Mononuclear cell (primary cell): ENCODE measurements around the gene RRBP1. TPM values are rescaled to one million over a fixed set of nuclear protein-coding genes. Genes with fewer than 3 reads are reported as not detected.

ENCODE experiments used
- H3K27me3 ChIP-seq: 2 replicates; pipeline ENCODE4 v1.6.0; 2011; ENCODE audit warnings: low read length, control low read depth; ENCODE audit not compliant: insufficient read depth
- H3K4me1 ChIP-seq: 2 replicates; pipeline ENCODE4 v1.5.1; 2011; ENCODE audit warnings: mild to moderate bottlenecking, low read length, control low read depth; ENCODE audit not compliant: insufficient read depth
- H3K4me3 ChIP-seq: 2 replicates; pipeline ENCODE4 v1.5.1; 2011; ENCODE audit warnings: mild to moderate bottlenecking, low read length, moderate library complexity
- H3K9me3 ChIP-seq: 2 replicates; pipeline ENCODE4 v1.5.1; 2011; ENCODE audit warnings: low read depth, mild to moderate bottlenecking, control low read depth, low read length
- total RNA-seq: library from RNA; depleted of rRNA; stranded (reverse); fragments of >200 nt; gene quantifications from one replicate; pipeline ENCODE4 v1.2.3, GENCODE V29; 2012

The RRBP1 gene
- total RNA-seq, 1 donor = 16.4 TPM

GRCh38 chr20:17645010-17645409 is 37.0 kb downstream of the RRBP1 start:
- Histone ChIP-seq H3K9me3 (no peaks in the 10 kb centered on the region), H3K4me1 (peaks cover 11% of the 10 kb centered on the region), H3K27me3 (no peaks in the 10 kb centered on the region), H3K4me3 (no peak overlapping the region)

DNA sequence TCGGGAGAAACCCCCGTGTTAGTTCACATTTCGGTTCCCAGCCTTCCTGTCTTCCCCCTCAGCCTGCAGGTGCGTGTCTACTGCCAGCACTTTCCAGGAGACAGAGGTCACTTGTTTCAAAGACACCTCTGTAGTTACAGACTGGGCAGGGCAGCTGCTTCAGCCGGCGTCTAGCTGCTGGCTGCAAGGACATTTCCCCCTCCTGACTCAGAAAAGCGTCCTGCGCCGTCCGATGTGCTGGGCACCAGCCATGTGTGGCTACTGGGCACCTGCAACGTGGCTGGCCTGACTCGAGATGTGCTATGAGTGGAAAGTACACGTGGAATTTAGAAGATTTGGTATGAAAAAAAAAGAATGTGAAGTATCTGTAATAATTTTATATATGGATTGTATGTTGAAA is 37.6 kb downstream of the RRBP1 start:
- H3K9me3 ChIP-seq = no peaks in the 10 kb centered on the region
- H3K4me3 ChIP-seq = no peak overlapping the region
- peaks cover 11% of the 10 kb centered on the region for H3K4me1 ChIP-seq
- H3K27me3 ChIP-seq = no peaks in the 10 kb centered on the region

DNA sequence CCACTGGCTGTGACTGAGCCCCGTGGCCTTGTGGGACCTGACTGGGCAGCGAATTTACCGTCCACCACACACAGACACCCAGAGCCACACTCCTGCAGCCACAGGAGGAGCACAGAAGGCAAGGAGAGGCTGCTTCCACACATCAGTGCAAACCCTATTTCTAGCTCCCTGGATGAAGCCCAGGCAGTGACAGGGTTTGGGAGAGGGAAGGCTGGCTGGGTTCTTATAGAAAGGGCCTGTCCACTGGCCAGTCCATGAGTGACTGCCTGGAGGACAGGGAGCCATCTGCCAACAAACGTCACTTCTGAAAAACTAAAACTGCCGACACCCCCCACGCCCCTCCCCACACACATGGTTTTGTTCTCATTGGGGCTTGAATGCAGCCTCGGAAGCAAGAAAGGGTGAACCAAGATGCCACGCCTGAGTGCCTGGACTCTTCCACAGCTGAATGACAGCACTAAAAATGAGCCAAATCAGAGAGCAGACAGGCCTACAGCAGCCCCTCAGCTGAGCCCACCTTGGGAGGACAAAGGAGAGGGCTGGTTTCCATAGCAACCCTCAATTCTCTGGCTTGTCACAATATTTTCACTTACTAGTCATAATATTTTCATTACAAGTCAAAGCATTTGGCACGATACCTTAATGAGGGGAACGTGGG is 38.4 kb downstream of the RRBP1 start:
- Histone ChIP-seq H3K4me1 (peaks cover 5% of the 10 kb centered on the region), H3K27me3 (no peaks in the 10 kb centered on the region), H3K9me3 (no peaks in the 10 kb centered on the region), H3K4me3 (no peak overlapping the region)

- H3K27me3 ChIP-seq = no peaks in the 10 kb centered on the region
- H3K4me1 ChIP-seq = no peaks in the 10 kb centered on the region
- no peaks in the 10 kb centered on the region for H3K9me3 ChIP-seq
- no peak overlapping the region for H3K4me3 ChIP-seq
Observed at GRCh38 chr20:17642404-17643269, 39.4 kb downstream of the RRBP1 start.

DNA sequence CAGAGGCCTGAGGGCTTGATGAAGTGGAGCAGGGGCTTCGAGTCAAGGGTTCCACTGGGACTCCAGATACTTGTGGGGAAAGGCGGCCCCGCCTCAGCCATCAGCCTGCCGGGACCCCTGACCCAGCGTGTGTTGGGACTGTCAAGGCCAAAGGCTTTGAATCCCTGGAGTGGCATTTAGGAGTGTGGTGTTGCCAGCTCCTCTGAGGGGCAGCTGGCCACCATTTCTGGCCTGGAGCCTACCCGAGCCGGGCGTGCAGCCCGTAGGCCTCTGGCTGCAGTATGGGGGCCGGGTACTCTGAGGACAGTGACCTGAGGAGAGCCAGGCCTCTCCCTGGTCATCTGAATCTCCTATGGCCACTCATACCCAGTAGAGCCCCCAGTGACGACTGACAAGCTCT is 40.0 kb downstream of the RRBP1 start:
- no peaks in the 10 kb centered on the region for H3K27me3 ChIP-seq
- no peaks in the 10 kb centered on the region for H3K9me3 ChIP-seq
- no peaks in the 10 kb centered on the region for H3K4me1 ChIP-seq
- H3K4me3 ChIP-seq = no peak overlapping the region

- Histone ChIP-seq H3K9me3 (no peaks in the 10 kb centered on the region), H3K4me3 (no peak overlapping the region), H3K27me3 (no peaks in the 10 kb centered on the region), H3K4me1 (no peaks in the 10 kb centered on the region)
Observed at GRCh38 chr20:17641520-17641964, 40.5 kb downstream of the RRBP1 start.

DNA sequence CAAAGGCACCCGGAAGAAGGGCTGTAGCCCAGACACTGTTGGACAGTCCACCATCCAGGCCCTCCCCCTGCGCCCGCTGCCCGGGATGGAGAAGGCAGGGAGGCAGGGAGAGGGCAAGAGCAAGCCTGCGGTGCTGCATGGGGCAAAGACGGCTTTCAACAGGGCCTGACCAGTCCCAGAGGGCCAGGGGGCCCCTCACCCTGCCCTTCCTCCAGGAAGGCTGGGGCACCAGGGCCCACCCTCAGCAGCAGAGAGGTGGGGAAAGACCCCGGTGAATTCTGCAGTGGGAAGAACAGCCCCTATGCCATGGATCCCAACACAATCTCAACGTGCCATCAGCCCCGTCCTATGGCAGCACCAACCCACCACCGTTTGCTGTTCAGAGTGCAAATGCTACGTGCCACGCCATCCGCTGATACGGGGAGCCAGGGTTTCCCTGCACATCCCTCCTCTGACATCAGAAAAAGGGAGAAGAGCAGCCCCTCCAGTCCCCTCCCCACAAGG is 41.1 kb downstream of the RRBP1 start:
- H3K9me3 ChIP-seq = no peaks in the 10 kb centered on the region
- no peak overlapping the region for H3K4me3 ChIP-seq
- H3K27me3 ChIP-seq = no peaks in the 10 kb centered on the region
- no peaks in the 10 kb centered on the region for H3K4me1 ChIP-seq

DNA sequence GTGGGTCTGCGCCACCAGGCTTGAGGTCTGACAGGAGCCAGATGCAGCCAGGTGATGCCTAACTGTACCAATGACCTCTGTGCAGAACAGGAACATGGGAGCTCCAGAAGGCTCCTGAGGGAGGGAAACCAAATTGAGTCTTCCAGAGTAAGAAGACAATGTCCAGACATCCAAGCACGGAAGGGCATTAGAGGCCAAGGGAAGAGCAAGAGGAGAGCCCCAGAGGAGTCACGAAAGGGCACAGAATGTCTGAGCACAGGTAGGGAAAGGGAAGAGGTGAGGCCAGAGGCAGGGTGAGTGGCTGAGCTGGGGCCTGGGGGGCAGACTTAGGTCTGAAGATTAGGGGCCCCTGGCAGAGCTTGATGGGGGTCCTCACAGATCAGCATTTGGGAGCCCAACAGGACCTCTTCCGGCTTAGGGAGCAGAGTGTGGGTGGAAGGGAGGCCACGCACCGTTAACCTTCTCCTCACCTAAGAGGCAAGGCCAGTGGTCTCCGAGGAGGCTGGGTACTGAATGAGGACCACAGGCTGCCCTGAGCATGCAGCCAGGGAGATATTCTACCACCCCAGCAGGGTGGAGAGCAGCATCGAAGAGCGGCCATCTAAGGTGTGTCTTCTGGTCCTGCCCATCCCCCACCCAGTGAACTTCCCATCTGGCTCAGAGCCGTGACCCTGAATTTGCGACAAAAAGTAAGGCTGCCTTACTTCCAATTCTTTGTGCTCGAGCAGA is 41.7 kb downstream of the RRBP1 start:
- Histone ChIP-seq H3K4me1 (no peaks in the 10 kb centered on the region), H3K9me3 (no peaks in the 10 kb centered on the region), H3K4me3 (no peak overlapping the region), H3K27me3 (no peaks in the 10 kb centered on the region)

GRCh38 chr20:17638835-17639407 is 43.1 kb downstream of the RRBP1 start:
- no peak overlapping the region for H3K4me3 ChIP-seq
- H3K4me1 ChIP-seq = no peaks in the 10 kb centered on the region
- no peaks in the 10 kb centered on the region for H3K27me3 ChIP-seq
- no peaks in the 10 kb centered on the region for H3K9me3 ChIP-seq

DNA sequence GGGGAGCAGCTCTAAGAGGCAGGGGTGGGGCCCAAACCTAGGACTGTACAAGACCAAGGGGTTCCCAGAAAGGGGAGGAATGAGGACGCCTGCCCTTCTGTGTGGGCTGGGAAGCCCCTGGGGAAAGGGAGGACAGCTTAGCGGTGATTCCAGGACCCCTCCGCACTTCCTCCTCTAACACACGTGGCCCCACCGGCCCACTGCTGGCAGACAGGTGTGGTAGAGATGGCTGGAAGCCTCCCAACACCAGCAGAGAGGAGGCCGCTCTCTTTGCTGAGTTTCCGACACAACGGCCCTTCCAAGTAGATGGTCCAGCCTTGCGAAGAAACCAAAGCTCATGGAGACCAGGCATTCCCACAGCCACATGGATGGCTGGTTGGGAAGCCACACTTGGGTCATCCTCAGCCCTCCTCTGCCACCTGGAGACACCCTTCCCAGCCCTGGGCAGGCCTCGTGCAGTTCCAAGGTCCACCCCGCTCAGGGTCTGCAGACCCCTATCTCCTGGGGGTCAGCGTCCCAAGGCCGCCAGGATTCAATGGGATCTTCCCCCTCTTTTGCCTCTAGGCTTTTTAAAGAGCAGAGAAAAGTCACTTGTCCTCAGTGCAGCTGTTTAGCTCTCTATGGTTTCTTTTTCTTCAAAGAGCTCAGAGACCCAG is 43.9 kb downstream of the RRBP1 start:
- Histone ChIP-seq H3K27me3 (no peaks in the 10 kb centered on the region), H3K9me3 (no peaks in the 10 kb centered on the region), H3K4me3 (no peak overlapping the region), H3K4me1 (no peaks in the 10 kb centered on the region)

GRCh38 chr20:17637413-17637780 is 44.6 kb downstream of the RRBP1 start:
- Histone ChIP-seq H3K4me3 (no peak overlapping the region), H3K27me3 (no peaks in the 10 kb centered on the region), H3K4me1 (no peaks in the 10 kb centered on the region), H3K9me3 (no peaks in the 10 kb centered on the region)

GRCh38 chr20:17636523-17637412 is 45.3 kb downstream of the RRBP1 start:
- Histone ChIP-seq H3K27me3 (no peaks in the 10 kb centered on the region), H3K4me3 (no peak overlapping the region), H3K4me1 (no peaks in the 10 kb centered on the region), H3K9me3 (no peaks in the 10 kb centered on the region)

DNA sequence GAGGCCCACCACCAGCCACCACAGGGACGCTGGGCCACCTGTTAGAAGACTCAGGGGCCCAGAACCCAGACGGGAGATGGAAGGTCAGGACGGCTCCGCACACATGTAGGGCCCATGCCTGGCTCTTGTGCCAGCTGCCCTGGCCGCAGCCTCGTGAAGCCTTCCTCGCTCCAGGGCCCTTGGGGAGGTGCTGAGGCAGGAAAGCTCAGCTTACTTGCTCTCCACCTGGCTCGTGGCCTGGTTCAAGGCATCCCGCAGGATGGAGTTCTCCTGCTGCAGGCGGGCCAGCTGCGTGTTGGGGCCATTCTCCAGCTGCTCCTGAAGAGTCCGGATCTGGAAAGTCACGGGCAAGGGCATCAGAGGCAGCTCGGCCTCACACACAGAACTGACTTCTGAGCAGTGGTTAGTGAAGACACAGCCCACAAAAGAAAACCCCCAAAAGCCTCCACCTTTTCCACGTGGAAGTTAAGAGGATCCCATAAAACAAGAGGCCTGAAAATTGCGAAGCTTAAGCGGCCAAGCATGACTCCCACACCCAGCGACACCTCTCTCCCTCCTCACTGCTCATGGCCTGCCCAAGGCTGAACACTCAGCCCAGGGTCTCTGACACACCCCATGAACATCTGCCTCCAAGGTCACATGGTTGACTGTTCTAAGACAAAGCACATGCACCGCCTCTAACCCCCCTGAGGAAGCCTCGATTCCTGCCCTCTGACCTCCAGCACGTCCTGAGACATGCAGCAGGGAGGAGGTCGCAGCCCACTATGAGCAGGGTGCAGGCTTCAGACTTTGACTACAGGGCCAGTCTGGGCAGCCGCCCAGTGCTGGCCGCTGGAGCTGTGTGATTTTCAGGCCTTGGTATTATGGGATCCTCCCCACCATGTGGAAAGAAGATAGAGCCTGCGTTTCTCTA is 46.5 kb downstream of the RRBP1 start:
- no peaks in the 10 kb centered on the region for H3K9me3 ChIP-seq
- H3K4me3 ChIP-seq = no peak overlapping the region
- H3K4me1 ChIP-seq = no peaks in the 10 kb centered on the region
- H3K27me3 ChIP-seq = no peaks in the 10 kb centered on the region
